Measurements from ENCODE around the gene CCM2L. TPM values are rescaled to one million over a fixed set of nuclear protein-coding genes. Genes with fewer than 3 reads are reported as not detected.
"Not testable (repeated sequence)": the region's sequence is repeated elsewhere in the genome, so short reads cannot be mapped to it uniquely, and the experiment has no call there.

CCM2L gene
- total RNA-seq, 1 donor: not detected

- no peak for DNase-seq (ENCODE audit: low read depth)
- no peak for TF ChIP-seq CTCF (IDR thresholded peaks at IDR 0.05; ENCODE audit: insufficient read depth, low read length)
Observed at GRCh38 chr20:32024683-32025295, 14.6 kb downstream of the CCM2L start.

GRCh38 chr20:32027643-32028042, 17.4 kb downstream of the CCM2L start:
- no peak for TF ChIP-seq CTCF (IDR thresholded peaks at IDR 0.05; ENCODE audit: insufficient read depth, low read length)

More at GRCh38 chr20:32024683-32025295, 14.6 kb downstream of the CCM2L start:
- no peak overlapping the region for H3K4me3 ChIP-seq (ENCODE audit: low read depth, low read length)

GRCh38 chr20:32028647-32029372, 18.6 kb downstream of the CCM2L start:
- DNase-seq (ENCODE audit: low read depth): no peak
- no peak overlapping the region for H3K4me3 ChIP-seq (ENCODE audit: low read depth, low read length)
- TF ChIP-seq CTCF (IDR thresholded peaks at IDR 0.05; ENCODE audit: insufficient read depth, low read length): no peak

More at GRCh38 chr20:32027643-32028042, 17.4 kb downstream of the CCM2L start:
- no peak overlapping the region for H3K4me3 ChIP-seq (ENCODE audit: low read depth, low read length)
- DNase-seq (ENCODE audit: low read depth): no peak

GRCh38 chr20:32029561-32029960, 19.3 kb downstream of the CCM2L start:
- H3K4me3 ChIP-seq (ENCODE audit: low read depth, low read length): no peak overlapping the region
- no peak for TF ChIP-seq CTCF (IDR thresholded peaks at IDR 0.05; ENCODE audit: insufficient read depth, low read length)
- DNase-seq (ENCODE audit: low read depth): no peak

GRCh38 chr20:32031007-32031958, 21.0 kb downstream of the CCM2L start:
- peak; percentile 84 for DNase-seq (ENCODE audit: low read depth)
- H3K4me3 ChIP-seq (ENCODE audit: low read depth, low read length): peak overlapping the region; percentile 28
- peak; percentile 85 for TF ChIP-seq CTCF (IDR thresholded peaks at IDR 0.05; ENCODE audit: insufficient read depth, low read length)

- DNase-seq (ENCODE audit: low read depth): no peak
- H3K4me3 ChIP-seq (ENCODE audit: low read depth, low read length): no peak overlapping the region
- TF ChIP-seq CTCF (IDR thresholded peaks at IDR 0.05; ENCODE audit: insufficient read depth, low read length): no peak
Observed at GRCh38 chr20:32033316-32033715, 23.1 kb downstream of the CCM2L start.

GRCh38 chr20:32033721-32034120, 23.5 kb downstream of the CCM2L start:
- DNase-seq (ENCODE audit: low read depth); H3K4me3 ChIP-seq (ENCODE audit: low read depth, low read length): not testable (repeated sequence)
